NCI-H510A treated with DMSO at 0.1 percent for 48 hours (cell line): ENCODE measurements around the gene RAET1G.
A peak's percentile ranks its signal among the peaks of the same experiment; 100 is the strongest.
"Not testable (repeated sequence)": the region's sequence is repeated elsewhere in the genome, so short reads cannot be mapped to it uniquely, and the experiment has no call there.

ENCODE experiments used
- DNase-seq: peaks from one replicate; lab custom pipeline; 2025; lab: John Stamatoyannopoulos, UW

RAET1G gene

GRCh38 chr6:149913540-149914240, 9.2 kb downstream of the RAET1G start:
- no peak for DNase-seq

GRCh38 chr6:149913085-149913484, 9.8 kb downstream of the RAET1G start:
- no peak for DNase-seq

DNA sequence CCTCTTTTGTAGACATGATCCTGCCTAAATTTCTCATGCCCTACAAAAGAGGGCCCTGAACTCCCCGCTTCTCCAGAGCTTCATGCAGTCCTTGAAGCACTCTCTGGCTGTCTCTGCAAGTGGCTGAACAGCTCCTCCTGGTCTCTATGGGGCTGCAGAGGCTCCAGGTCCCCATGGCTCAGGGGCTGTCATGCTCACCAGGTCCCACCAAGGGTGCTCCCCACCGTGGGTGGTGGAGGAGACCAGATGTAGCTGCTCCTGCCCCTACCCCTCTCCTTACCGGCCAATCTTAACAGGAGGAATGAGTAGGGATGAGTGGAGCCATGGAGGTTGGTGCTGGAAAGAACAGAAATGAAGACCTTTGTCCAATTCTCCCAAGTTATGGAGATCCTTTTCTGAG, 10.2 kb downstream of the RAET1G start:
- not testable (repeated sequence) for DNase-seq

GRCh38 chr6:149910721-149911151, 12.2 kb downstream of the RAET1G start:
- DNase-seq = no peak

GRCh38 chr6:149909701-149910470, 13.0 kb downstream of the RAET1G start:
- no peak for DNase-seq

DNA sequence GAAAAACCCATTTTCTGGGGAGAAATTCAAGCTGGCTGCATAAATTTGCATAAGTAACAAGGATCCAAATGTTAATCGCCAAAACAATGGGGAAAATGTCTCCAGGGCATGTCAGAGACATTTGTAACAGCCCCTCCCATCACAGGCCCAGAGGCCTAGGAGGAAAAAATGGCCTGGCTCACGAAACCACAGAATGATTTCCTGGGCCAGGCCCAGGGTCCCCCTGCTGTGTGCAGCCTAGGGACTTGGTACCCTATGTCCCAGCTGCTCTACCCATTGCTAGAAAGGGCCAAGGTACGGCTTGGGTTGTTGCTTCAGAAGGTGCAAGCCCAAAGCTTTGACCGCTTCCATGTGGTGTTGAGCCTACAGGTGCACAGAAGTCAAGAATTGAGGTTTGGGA, 14.4 kb downstream of the RAET1G start:
- DNase-seq = not testable (repeated sequence)

DNA sequence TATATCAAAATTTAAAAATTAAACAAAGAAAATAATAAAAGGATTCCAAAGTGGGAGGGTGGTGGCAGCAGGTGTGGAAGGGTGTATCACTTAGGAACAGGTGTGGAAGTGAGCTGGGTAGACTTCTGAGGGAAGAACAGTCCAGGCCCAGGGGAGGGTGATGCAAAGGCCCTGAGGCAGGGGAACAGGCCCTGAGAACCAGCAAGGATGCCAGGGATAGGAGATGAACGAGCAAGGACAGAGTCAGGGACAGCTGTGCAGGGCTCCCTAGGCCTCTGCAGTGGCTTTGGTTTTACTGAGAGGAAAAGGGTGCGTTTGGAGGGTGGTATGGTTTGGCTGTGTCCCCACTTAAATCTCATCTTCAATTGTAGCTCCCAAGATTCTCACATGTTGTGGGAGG, 15.6 kb downstream of the RAET1G start:
- no peak for DNase-seq

GRCh38 chr6:149906405-149906804, 16.5 kb downstream of the RAET1G start:
- no peak for DNase-seq

- no peak for DNase-seq
These were observed 17.0 kb downstream of the RAET1G start for GRCh38 chr6:149905911-149906371.

- no peak for DNase-seq
These were observed 17.5 kb downstream of the RAET1G start for GRCh38 chr6:149905371-149905910.

GRCh38 chr6:149904661-149905370, 18.1 kb downstream of the RAET1G start:
- DNase-seq = no peak

DNA sequence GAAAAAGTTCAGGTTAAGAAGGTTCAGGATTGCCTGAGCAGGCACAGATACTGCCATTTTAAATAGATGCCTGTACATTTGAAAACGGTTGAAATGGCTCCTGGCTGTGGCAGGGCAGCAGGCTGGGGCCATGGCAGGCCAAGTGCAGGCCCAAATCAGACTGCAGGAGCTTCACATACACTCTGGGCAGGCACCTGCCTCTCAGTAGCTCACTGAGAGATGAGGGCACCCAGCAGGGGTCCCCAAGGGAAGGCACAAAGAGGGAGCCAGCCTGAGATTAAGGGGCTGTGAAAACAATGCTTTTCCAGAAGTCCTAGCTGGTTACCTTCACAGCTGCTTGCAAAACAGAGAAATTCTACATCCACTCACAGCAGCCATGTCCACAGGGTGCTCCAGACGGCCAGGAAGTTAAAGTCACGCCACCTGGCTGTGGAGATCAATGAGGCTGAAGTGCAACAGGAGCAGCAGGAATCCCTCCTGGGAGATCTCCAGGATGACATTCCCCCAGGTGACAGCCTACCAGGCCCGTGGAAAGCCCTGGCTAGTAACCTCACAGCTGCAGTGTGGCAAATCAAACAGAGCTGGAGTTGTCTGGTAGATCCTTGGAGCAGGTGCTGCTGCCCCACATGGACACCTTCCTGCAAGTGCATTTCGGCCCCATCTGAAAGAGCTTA, 18.8 kb downstream of the RAET1G start:
- DNase-seq = peak; percentile 13

DNA sequence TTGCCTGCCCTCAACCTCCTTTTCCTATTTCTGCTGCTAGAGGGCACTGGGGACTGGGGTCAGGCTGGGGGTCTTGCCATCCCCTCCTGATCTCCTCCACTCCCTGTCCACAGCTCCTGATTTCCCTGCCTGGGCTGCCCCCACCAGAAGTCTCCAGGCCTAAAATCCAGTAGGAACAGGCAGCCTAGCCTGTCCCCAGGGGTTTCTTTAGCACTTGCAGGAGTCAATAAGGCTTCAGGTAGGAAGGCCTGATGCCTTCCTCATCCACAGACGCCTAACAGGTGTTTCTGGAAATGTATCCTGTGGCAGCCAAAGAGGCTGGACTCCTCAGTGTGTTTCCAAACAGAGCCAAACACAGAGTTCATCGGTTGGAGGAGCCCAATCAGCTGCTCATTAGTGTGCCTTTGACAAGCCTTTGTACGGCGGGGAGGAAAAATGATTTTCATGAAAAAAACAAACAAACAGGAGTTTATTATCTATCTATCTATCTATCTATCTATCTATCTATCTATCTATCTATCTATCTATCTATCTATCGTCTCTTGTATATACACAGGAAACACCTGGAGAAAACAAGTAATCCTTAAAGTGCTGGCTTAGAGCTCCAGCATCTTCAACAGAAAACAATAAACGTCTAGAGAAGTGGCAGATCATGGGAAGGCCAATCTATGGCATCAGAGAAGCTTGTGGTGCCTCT, 21.3 kb downstream of the RAET1G start:
- DNase-seq = no peak

DNA sequence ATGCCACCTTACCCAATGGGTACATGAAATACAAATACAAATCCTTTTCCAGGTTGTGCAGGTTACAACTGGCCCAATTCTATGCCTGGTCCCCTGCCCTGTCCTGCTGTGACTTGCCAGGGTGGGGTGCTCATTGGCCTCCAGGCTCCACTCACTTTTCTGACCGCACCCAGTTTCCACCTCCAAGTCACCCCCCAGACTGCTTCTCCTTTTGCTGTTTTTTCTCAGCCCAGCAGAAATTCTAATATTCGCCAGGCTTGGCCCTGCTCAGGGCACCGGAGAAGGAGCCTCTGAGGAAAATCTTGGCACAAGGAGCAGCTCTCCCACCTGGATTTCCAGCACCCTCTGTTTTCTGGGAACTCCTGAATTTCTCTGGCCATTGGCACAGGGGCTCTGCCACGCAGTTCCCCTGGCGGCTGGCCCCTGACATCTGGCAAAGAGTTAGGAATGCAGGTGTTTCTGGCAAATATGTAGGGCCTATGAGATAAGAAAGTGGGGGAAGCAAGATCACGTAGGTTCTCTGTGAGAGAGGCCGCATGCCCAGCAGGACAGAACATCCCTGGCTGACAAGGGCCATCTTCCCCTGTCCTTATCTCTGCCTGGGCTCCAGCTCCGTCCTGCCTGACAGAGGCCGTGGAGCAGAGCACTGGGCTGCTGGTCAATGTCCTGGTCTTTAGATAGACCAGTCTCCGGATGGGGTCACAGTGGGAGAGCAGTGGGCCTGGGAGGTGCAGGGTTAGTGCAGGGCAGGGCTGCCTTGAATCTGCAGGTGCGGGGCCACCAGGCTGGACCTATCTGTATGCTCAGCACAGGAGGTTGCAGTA, 22.1 kb downstream of the RAET1G start:
- DNase-seq = no peak

DNA sequence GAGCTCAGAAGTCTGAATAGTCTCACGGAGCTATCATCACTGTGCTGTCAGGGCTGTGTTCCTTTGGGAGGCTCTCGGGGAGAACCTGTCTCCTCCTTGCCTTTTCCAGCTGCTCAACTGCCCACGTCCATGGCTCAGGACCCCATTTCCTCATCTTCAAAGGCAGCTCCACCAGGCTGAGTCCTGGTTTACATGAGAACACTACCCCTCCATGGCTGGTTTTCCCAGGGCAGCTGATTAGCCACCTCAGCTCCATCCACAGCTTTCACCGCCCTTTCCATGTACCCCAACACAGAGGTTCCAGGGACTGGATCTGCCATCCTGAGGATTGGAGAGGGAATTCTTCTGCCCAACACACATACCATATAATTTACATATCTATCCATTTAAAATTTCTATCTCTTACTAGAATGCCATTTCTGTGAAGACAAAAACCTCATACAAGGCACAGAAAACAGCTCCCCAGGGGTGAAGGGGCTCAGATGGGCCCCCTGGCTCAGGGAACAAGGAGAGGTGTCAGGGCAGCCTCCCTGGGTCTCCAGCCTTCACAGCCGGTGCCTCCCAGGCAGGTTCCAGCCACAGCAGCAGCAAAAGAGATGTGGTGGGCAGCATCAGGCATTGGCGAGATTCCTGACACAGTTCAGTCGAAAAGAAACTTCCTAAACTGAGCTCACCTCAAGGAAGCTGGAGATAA, 22.8 kb downstream of the RAET1G start:
- DNase-seq = no peak

- DNase-seq = no peak
These were observed 23.4 kb downstream of the RAET1G start for GRCh38 chr6:149899486-149899885.

DNA sequence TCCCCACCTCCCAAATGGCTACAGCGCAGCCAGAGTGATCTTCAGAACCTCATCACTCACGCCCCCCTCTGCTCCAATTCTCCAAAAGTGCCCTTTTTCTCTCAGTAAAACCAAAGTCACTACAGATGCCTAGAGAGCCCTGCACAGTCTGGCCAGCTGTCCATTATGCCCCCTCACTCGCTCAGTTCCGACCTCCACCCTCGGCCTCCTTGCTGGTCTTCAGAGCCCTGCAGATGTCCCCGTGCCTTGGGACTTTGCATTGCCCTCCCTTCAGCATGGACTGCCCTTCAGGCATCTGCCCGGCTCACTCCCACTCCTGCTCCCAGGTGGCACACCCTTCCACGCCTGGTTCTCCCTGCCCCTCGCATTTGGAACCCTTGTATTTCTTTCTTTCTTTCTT, 24.0 kb downstream of the RAET1G start:
- no peak for DNase-seq

DNA sequence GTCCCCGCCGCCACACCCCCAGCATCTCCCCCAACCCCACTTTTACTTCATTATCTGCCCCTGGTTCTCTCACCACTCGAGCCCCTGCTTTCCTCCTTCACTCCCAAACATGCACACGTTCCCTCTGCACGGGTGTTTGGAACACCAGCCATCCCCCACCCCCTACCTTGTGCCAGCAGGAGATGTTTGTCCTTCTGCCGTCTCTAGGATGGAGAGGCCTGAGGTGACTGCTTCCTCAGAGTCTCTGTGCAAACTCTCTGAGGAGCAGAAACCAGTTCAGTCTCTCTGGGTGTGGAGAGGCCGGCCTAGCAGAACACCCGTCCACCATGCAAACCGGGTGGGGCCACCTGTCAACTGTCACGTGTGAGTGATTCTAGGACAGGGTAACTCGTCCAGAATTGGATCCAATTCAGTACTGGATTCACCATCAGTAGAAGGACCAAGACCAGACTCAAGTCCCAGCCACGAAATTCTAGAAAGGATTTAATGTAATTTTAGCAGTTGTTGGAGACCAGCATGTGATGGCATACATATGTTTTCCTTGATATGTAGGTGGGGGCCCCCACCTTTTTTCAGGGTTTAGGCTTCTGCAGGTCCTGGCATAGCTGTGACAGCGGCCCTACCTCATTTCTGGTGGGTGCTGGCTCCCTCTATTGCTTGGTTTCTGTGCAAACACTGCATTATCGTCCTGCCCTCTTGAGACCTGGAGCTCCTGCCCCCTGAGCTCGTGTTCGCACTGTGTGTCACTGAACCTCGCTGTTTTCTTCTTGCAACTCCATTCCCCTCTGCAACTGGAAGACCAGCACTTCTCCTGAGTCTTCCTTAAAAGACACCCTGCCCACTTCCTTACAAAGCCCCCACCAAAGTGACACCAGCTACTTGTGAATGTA, 24.8 kb downstream of the RAET1G start, which contains the start of gene RAET1E:
Gene RAET1E (minus strand): TSS at position 259 of the 890 bp plus-strand sequence. CDS start 7,212 bp downstream, outside the sequence.
- peak; percentile 2 for DNase-seq
